ENCODE data around the gene SEMA3A.

The SEMA3A gene

DNA sequence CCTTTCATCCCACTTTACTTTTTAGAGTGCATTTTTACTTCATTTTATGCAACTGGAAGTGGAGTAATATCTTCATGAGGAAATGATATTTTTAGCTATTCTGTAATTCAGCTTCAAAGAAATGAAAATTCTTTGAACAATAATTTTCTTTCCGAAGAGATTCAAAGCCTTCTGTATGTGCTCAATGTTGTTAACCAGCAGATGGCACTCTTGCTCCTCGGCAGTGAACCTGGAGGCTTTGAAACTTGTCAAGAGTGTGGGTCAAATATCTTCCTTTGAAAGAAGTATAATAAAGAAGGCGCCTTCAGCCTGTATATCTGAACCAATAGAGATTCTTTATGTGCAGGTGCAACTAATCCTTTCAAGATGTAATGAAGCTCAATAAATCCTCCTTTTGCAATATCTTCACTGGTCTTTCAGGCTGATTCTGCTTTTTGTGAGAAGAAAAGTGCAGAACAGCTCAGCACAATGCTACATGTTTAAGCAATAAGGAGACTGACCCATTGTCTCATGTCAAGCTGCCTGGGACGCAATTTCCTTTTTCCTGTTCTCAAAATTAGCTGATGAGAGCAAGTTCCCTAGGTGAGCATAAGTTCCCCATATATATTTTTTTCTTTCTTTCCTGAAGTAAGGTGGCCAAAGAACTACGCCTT lies 258.4 kb downstream of the SEMA3A start:
- DNase-seq (ENCODE audit: low read depth), result peak; percentile 34
- TF ChIP-seq, protein P1, sequence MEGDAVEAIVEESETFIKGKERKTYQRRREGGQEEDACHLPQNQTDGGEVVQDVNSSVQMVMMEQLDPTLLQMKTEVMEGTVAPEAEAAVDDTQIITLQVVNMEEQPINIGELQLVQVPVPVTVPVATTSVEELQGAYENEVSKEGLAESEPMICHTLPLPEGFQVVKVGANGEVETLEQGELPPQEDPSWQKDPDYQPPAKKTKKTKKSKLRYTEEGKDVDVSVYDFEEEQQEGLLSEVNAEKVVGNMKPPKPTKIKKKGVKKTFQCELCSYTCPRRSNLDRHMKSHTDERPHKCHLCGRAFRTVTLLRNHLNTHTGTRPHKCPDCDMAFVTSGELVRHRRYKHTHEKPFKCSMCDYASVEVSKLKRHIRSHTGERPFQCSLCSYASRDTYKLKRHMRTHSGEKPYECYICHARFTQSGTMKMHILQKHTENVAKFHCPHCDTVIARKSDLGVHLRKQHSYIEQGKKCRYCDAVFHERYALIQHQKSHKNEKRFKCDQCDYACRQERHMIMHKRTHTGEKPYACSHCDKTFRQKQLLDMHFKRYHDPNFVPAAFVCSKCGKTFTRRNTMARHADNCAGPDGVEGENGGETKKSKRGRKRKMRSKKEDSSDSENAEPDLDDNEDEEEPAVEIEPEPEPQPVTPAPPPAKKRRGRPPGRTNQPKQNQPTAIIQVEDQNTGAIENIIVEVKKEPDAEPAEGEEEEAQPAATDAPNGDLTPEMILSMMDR (conservative IDR thresholded peaks at IDR 0.05; ENCODE audit: low read depth, low read length), result peak; percentile 96
- H3K4me3 ChIP-seq (ENCODE audit: low read length), result no peak overlapping the region

DNA sequence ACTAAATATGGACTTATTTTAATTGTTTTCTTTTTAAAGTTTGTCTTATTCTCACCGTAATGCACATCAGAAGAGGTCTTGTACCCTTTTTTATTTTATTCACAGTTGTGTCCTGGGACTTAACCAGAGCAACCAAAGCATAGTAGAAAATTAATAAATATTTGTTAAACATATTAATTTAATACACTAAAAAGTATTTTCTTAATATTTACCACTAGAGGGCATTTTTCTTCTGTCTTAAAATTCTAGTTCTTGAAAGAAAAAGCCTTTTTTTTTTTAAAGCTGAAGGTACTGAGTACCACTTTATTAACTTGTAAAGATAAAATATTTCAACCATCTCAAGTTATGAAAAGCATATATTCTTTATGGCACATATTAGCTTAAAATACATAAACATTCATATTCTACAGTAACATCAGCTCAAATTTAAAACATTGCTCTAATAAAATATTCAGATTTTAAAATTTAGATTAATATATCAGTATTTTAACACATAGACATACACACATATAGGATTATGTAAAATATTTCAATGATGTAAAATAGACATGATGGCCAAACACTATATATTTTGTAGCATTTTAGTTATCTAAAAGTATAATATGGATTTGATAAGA lies 260.4 kb downstream of the SEMA3A start:
- TF ChIP-seq, protein P1 (conservative IDR thresholded peaks at IDR 0.05; ENCODE audit: low read depth, low read length), result peak; percentile 29
- H3K4me3 ChIP-seq (ENCODE audit: low read length), result no peak overlapping the region
- DNase-seq (ENCODE audit: low read depth), result no peak

DNA sequence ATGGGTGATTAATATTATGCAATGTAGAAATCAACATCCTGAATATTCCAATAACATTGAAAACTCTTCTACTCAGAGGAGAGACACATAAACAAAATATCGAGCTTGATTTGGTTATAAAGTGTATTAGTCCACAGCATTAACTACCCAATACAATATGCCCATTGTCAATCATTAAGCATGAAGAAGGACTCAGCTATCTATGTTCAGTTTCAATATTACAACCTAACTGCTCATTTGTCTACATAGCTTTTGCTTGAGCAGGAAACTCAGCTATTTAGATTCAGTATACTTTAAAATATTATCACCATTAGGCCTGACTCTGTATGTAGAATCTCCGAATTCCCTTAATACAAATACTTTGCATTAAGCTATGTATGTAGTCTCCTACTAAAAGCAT lies 262.6 kb downstream of the SEMA3A start:
- no peak for DNase-seq (ENCODE audit: low read depth)
- TF ChIP-seq, protein P1 (conservative IDR thresholded peaks at IDR 0.05; ENCODE audit: low read depth, low read length), result no peak
- H3K4me3 ChIP-seq (ENCODE audit: low read length), result no peak overlapping the region

DNA sequence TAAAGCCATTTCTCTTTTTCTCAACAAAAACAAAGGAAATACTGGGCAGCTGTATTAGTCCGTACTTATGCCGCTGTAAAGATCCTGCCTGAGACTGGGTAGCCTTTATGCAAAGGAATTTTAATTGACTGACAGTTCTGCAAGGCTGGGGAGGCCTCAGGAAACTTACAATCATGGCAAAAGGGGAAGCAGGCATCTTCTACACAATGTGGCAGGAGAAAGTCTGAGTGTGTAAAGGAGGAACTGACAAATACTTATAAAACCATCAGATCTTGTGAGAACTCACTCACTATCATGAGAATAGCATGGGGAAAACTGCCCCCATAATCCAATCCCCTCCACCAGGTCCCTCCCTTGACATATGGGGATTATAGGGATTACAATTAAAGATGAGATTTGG lies 264.3 kb downstream of the SEMA3A start:
- H3K4me3 ChIP-seq (ENCODE audit: low read length), result no peak overlapping the region
- no peak for DNase-seq (ENCODE audit: low read depth)

DNA sequence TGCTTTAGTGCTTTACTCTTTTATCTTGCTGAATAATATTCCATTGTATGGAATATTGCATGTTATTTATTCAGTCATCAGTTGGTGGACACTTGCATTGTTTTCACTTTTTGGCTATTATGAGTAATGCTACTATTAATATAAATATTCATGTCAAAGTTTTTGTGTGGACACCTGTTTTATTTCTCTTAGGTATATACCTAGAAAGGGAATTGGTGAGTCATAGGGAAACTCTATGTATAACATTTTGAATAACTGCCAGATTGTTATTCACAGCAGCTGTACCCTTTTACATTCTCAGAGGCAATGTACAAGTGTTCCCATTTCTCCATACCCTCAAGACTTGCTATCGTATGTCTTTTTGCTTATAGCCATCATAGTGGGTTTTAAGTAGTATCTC lies 268.7 kb downstream of the SEMA3A start:
- TF ChIP-seq, protein P1 (conservative IDR thresholded peaks at IDR 0.05; ENCODE audit: low read depth, low read length), result no peak
- DNase-seq (ENCODE audit: low read depth), result no peak
- H3K4me3 ChIP-seq (ENCODE audit: low read length), result no peak overlapping the region

More for the DNA sequence above, 264.3 kb downstream of the SEMA3A start:
- TF ChIP-seq, protein P1 (conservative IDR thresholded peaks at IDR 0.05; ENCODE audit: low read depth, low read length), result no peak

DNA sequence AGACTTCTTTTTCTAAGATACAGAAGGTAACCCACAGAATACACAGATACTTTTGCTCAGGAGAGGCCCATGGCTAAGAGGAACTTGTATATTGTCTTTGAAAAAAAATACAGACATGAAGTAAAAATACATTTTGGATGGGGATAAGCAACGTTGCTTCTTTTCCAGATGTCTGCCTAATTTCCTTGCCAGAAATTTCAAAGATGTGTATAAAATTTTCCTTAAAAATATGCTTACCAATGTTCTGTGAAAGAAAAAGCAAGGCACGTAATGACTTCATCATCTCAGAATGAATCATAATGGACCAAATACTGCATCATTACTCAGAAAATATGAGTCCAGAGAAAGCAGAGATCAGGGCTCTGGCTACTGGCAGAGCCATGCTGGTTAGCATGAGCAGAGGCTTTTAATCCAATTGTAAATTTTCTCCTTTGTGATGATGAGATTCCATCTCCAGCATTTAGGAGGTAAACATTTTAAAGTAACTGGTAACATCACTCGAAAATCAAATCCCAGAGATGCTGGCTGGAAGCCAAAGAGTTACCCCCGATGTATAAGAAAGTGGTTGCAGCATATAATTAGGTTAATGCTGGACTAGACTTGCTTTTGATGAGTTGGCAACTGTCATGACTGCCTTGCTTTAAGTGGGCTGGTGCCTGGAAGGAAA lies 272.5 kb downstream of the SEMA3A start:
- no peak for DNase-seq (ENCODE audit: low read depth)
- TF ChIP-seq, protein P1 (conservative IDR thresholded peaks at IDR 0.05; ENCODE audit: low read depth, low read length), result no peak
- H3K4me3 ChIP-seq (ENCODE audit: low read length), result no peak overlapping the region

Measured in retinal pigment epithelial cell (primary cell).